Measurements from ENCODE around the gene IL6ST.
"Not testable (repeated sequence)": the region's sequence is repeated elsewhere in the genome, so short reads cannot be mapped to it uniquely, and the experiment has no call there.

The IL6ST gene

GRCh38 chr5:56024810-56025150, 30.0 kb upstream of the IL6ST start:
- Histone ChIP-seq H3K4me1 (ENCODE audit: control insufficient read depth, insufficient read depth, low read length, poor library complexity, severe bottlenecking) (no peaks in the 10 kb centered on the region), H3K27me3 (replicated peaks; ENCODE audit: control insufficient read depth, insufficient read depth, low read length, poor library complexity, severe bottlenecking) (no peaks in the 10 kb centered on the region), H3K27ac (ENCODE audit: insufficient read depth, low read length, poor library complexity, severe bottlenecking) (no peak overlapping the region), H3K9me3 (ENCODE audit: control insufficient read depth, low read length) (no peaks in the 10 kb centered on the region), H3K4me3 (ENCODE audit: insufficient read depth, low read depth, low read length, poor library complexity, severe bottlenecking) (no peak overlapping the region), H3K36me3 (ENCODE audit: control insufficient read depth, insufficient read depth, low read length) (no peaks in the 10 kb centered on the region)
- DNase-seq = no peak

- H3K36me3 ChIP-seq (ENCODE audit: control insufficient read depth, insufficient read depth, low read length) = no peaks in the 10 kb centered on the region
- no peaks in the 10 kb centered on the region for H3K9me3 ChIP-seq (ENCODE audit: control insufficient read depth, low read length)
- no peaks in the 10 kb centered on the region for H3K27me3 ChIP-seq (replicated peaks; ENCODE audit: control insufficient read depth, insufficient read depth, low read length, poor library complexity, severe bottlenecking)
- no peak overlapping the region for H3K27ac ChIP-seq (ENCODE audit: insufficient read depth, low read length, poor library complexity, severe bottlenecking)
- H3K4me1 ChIP-seq (ENCODE audit: control insufficient read depth, insufficient read depth, low read length, poor library complexity, severe bottlenecking) = peaks cover 11% of the 10 kb centered on the region
- no peak overlapping the region for H3K4me3 ChIP-seq (ENCODE audit: insufficient read depth, low read depth, low read length, poor library complexity, severe bottlenecking)
- DNase-seq = no peak
These were observed 28.5 kb upstream of the IL6ST start for GRCh38 chr5:56023296-56023695.

GRCh38 chr5:56019306-56020272, 24.8 kb upstream of the IL6ST start:
- H3K36me3 ChIP-seq (ENCODE audit: control insufficient read depth, insufficient read depth, low read length) = no peaks in the 10 kb centered on the region
- H3K27me3 ChIP-seq (replicated peaks; ENCODE audit: control insufficient read depth, insufficient read depth, low read length, poor library complexity, severe bottlenecking) = no peaks in the 10 kb centered on the region
- no peak overlapping the region for H3K4me3 ChIP-seq (ENCODE audit: insufficient read depth, low read depth, low read length, poor library complexity, severe bottlenecking)
- no peaks in the 10 kb centered on the region for H3K9me3 ChIP-seq (ENCODE audit: control insufficient read depth, low read length)
- no peak overlapping the region for H3K27ac ChIP-seq (ENCODE audit: insufficient read depth, low read length, poor library complexity, severe bottlenecking)
- H3K4me1 ChIP-seq (ENCODE audit: control insufficient read depth, insufficient read depth, low read length, poor library complexity, severe bottlenecking) = peaks cover 11% of the 10 kb centered on the region
- DNase-seq = no peak

GRCh38 chr5:56018832-56019231, 24.1 kb upstream of the IL6ST start:
- H3K9me3 ChIP-seq (ENCODE audit: control insufficient read depth, low read length) = no peaks in the 10 kb centered on the region
- peaks cover 11% of the 10 kb centered on the region for H3K4me1 ChIP-seq (ENCODE audit: control insufficient read depth, insufficient read depth, low read length, poor library complexity, severe bottlenecking)
- no peak for DNase-seq
- no peaks in the 10 kb centered on the region for H3K27me3 ChIP-seq (replicated peaks; ENCODE audit: control insufficient read depth, insufficient read depth, low read length, poor library complexity, severe bottlenecking)
- no peaks in the 10 kb centered on the region for H3K36me3 ChIP-seq (ENCODE audit: control insufficient read depth, insufficient read depth, low read length)
- H3K27ac ChIP-seq (ENCODE audit: insufficient read depth, low read length, poor library complexity, severe bottlenecking) = no peak overlapping the region
- H3K4me3 ChIP-seq (ENCODE audit: insufficient read depth, low read depth, low read length, poor library complexity, severe bottlenecking) = no peak overlapping the region

- H3K4me3 ChIP-seq (ENCODE audit: insufficient read depth, low read depth, low read length, poor library complexity, severe bottlenecking); DNase-seq; H3K27me3 ChIP-seq (replicated peaks; ENCODE audit: control insufficient read depth, insufficient read depth, low read length, poor library complexity, severe bottlenecking); H3K9me3 ChIP-seq (ENCODE audit: control insufficient read depth, low read length); H3K27ac ChIP-seq (ENCODE audit: insufficient read depth, low read length, poor library complexity, severe bottlenecking); H3K36me3 ChIP-seq (ENCODE audit: control insufficient read depth, insufficient read depth, low read length): not testable (repeated sequence)
- peaks cover 28% of the 10 kb centered on the region for H3K4me1 ChIP-seq (ENCODE audit: control insufficient read depth, insufficient read depth, low read length, poor library complexity, severe bottlenecking)
These were observed 19.9 kb upstream of the IL6ST start for GRCh38 chr5:56014701-56015100.

GRCh38 chr5:56013939-56014338, 19.2 kb upstream of the IL6ST start:
- DNase-seq; H3K36me3 ChIP-seq (ENCODE audit: control insufficient read depth, insufficient read depth, low read length); H3K9me3 ChIP-seq (ENCODE audit: control insufficient read depth, low read length); H3K27me3 ChIP-seq (replicated peaks; ENCODE audit: control insufficient read depth, insufficient read depth, low read length, poor library complexity, severe bottlenecking); H3K27ac ChIP-seq (ENCODE audit: insufficient read depth, low read length, poor library complexity, severe bottlenecking); H3K4me3 ChIP-seq (ENCODE audit: insufficient read depth, low read depth, low read length, poor library complexity, severe bottlenecking): not testable (repeated sequence)
- H3K4me1 ChIP-seq (ENCODE audit: control insufficient read depth, insufficient read depth, low read length, poor library complexity, severe bottlenecking) = peaks cover 21% of the 10 kb centered on the region

GRCh38 chr5:56012281-56012963, 17.7 kb upstream of the IL6ST start:
- Histone ChIP-seq H3K36me3 (ENCODE audit: control insufficient read depth, insufficient read depth, low read length) (no peaks in the 10 kb centered on the region), H3K4me1 (ENCODE audit: control insufficient read depth, insufficient read depth, low read length, poor library complexity, severe bottlenecking) (peaks cover 17% of the 10 kb centered on the region), H3K9me3 (ENCODE audit: control insufficient read depth, low read length) (no peaks in the 10 kb centered on the region), H3K27ac (ENCODE audit: insufficient read depth, low read length, poor library complexity, severe bottlenecking) (peak overlapping the region; percentile 32), H3K27me3 (replicated peaks; ENCODE audit: control insufficient read depth, insufficient read depth, low read length, poor library complexity, severe bottlenecking) (no peaks in the 10 kb centered on the region), H3K4me3 (ENCODE audit: insufficient read depth, low read depth, low read length, poor library complexity, severe bottlenecking) (no peak overlapping the region)
- DNase-seq = peak in 2 of 3 donors; percentile 6 to 14

GRCh38 chr5:56011835-56012234, 17.1 kb upstream of the IL6ST start:
- no peaks in the 10 kb centered on the region for H3K36me3 ChIP-seq (ENCODE audit: control insufficient read depth, insufficient read depth, low read length)
- H3K27me3 ChIP-seq (replicated peaks; ENCODE audit: control insufficient read depth, insufficient read depth, low read length, poor library complexity, severe bottlenecking) = no peaks in the 10 kb centered on the region
- peak overlapping the region; percentile 32 for H3K27ac ChIP-seq (ENCODE audit: insufficient read depth, low read length, poor library complexity, severe bottlenecking)
- H3K9me3 ChIP-seq (ENCODE audit: control insufficient read depth, low read length) = no peaks in the 10 kb centered on the region
- H3K4me3 ChIP-seq (ENCODE audit: insufficient read depth, low read depth, low read length, poor library complexity, severe bottlenecking) = no peak overlapping the region
- no peak for DNase-seq
- H3K4me1 ChIP-seq (ENCODE audit: control insufficient read depth, insufficient read depth, low read length, poor library complexity, severe bottlenecking) = peaks cover 17% of the 10 kb centered on the region

GRCh38 chr5:56010431-56010830, 15.7 kb upstream of the IL6ST start:
- Histone ChIP-seq H3K36me3 (ENCODE audit: control insufficient read depth, insufficient read depth, low read length) (no peaks in the 10 kb centered on the region), H3K9me3 (ENCODE audit: control insufficient read depth, low read length) (no peaks in the 10 kb centered on the region), H3K27me3 (replicated peaks; ENCODE audit: control insufficient read depth, insufficient read depth, low read length, poor library complexity, severe bottlenecking) (no peaks in the 10 kb centered on the region), H3K27ac (ENCODE audit: insufficient read depth, low read length, poor library complexity, severe bottlenecking) (no peak overlapping the region), H3K4me1 (ENCODE audit: control insufficient read depth, insufficient read depth, low read length, poor library complexity, severe bottlenecking) (peaks cover 27% of the 10 kb centered on the region), H3K4me3 (ENCODE audit: insufficient read depth, low read depth, low read length, poor library complexity, severe bottlenecking) (no peak overlapping the region)
- no peak for DNase-seq

- DNase-seq = no peak
- H3K27me3 ChIP-seq (replicated peaks; ENCODE audit: control insufficient read depth, insufficient read depth, low read length, poor library complexity, severe bottlenecking) = no peaks in the 10 kb centered on the region
- H3K27ac ChIP-seq (ENCODE audit: insufficient read depth, low read length, poor library complexity, severe bottlenecking) = no peak overlapping the region
- no peaks in the 10 kb centered on the region for H3K9me3 ChIP-seq (ENCODE audit: control insufficient read depth, low read length)
- peaks cover 15% of the 10 kb centered on the region for H3K4me1 ChIP-seq (ENCODE audit: control insufficient read depth, insufficient read depth, low read length, poor library complexity, severe bottlenecking)
- no peaks in the 10 kb centered on the region for H3K36me3 ChIP-seq (ENCODE audit: control insufficient read depth, insufficient read depth, low read length)
- H3K4me3 ChIP-seq (ENCODE audit: insufficient read depth, low read depth, low read length, poor library complexity, severe bottlenecking) = no peak overlapping the region
These were observed 11.8 kb upstream of the IL6ST start for GRCh38 chr5:56006600-56006999.
